SH-SY5Y (cell line): ENCODE results near the gene HMOX1.

Source experiments
- GATA2 ChIP-seq: IDR thresholded peaks from 2 replicates; pipeline ENCODE4 v1.6.1; 2011; ENCODE audit warnings: mild to moderate bottlenecking, low read depth, low read length
- GATA3 ChIP-seq: IDR thresholded peaks from 2 replicates; pipeline ENCODE4 v1.6.1; 2011; ENCODE audit warnings: low read depth, mild to moderate bottlenecking, low read length, moderate library complexity

DNA sequence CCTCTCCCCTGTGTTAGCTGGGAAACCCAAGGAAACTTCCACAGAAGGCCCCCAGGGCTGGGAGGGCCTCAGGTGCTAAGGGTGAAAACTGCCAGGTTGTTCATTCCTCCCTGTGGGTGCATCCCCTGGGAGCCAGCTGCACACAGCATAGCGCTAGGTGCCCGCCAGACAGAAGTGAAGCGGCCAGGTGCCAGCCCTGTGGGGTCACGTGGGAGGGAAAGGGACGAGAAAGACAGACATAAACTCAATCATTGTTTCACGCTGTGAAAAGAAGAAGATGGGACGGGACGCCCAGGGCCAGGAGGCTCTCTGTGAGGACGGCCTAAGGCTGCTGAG lies 31.6 kb upstream of the HMOX1 start:
- TF ChIP-seq GATA3: no peak
- TF ChIP-seq GATA2: no peak
